MM.1S (cell line): Measurements from ENCODE around the gene NABP1.

Experiments used
- DNase-seq: peaks from one replicate; pipeline ENCODE4 v3.0.0-alpha.2; 2015
- H2AFZ ChIP-seq: fragments of 300-600 bp; sonication (generic); 2 replicates; pipeline ENCODE4 v1.6.0; 2016; ENCODE audit warnings: antibody characterized with exemption, low read length
- H3F3A ChIP-seq: fragments of 300-600 bp; sonication (generic); 2 replicates; pipeline ENCODE4 v1.6.1; 2016; ENCODE audit warnings: mild to moderate bottlenecking, antibody characterized with exemption, low read length, moderate library complexity, mixed read lengths; ENCODE audit not compliant: insufficient read depth
- H3K27ac ChIP-seq: fragments of 300-600 bp; sonication (generic); 2 replicates; pipeline ENCODE4 v1.5.1; 2016; ENCODE audit warnings: mild to moderate bottlenecking, low read length
- H3K27me3 ChIP-seq: fragments of 300-600 bp; sonication (generic); replicated peaks from 2 replicates; pipeline ENCODE4 v1.6.0; 2016; ENCODE audit warnings: low read length; ENCODE audit not compliant: insufficient read depth
- H3K36me3 ChIP-seq: fragments of 300-600 bp; sonication (generic); replicated peaks from 2 replicates; pipeline ENCODE4 v1.6.1; 2016; ENCODE audit warnings: mild to moderate bottlenecking, low read length, mixed read lengths; ENCODE audit not compliant: insufficient read depth
- H3K4me1 ChIP-seq: fragments of 300-600 bp; sonication (generic); 2 replicates; pipeline ENCODE4 v1.6.1; 2016; ENCODE audit warnings: low read length, mixed read lengths
- H3K4me2 ChIP-seq: fragments of 300-600 bp; sonication (generic); 2 replicates; pipeline ENCODE4 v1.6.0; 2016; ENCODE audit warnings: low read depth, low read length
- H3K4me3 ChIP-seq: fragments of 300-600 bp; sonication (generic); 2 replicates; pipeline ENCODE4 v1.5.1; 2016; ENCODE audit warnings: low read length, mixed read lengths
- H3K79me2 ChIP-seq: fragments of 300-600 bp; sonication (generic); 2 replicates; pipeline ENCODE4 v1.6.1; 2016; ENCODE audit warnings: mixed run types, low read length, mixed read lengths
- H3K9ac ChIP-seq: fragments of 300-600 bp; sonication (generic); 2 replicates; pipeline ENCODE4 v1.6.1; 2016; ENCODE audit warnings: low read length, mixed read lengths
- H3K9me2 ChIP-seq: fragments of 300-600 bp; sonication (generic); replicated peaks from 2 replicates; pipeline ENCODE4 v1.6.1; 2016; ENCODE audit warnings: mild to moderate bottlenecking, low read length, mixed read lengths; ENCODE audit not compliant: insufficient read depth
- H3K9me3 ChIP-seq: fragments of 300-600 bp; sonication (generic); replicated peaks from 2 replicates; pipeline ENCODE4 v1.6.1; 2016; ENCODE audit warnings: mild to moderate bottlenecking, low read length, mixed read lengths; ENCODE audit not compliant: insufficient read depth
- H4K20me1 ChIP-seq: fragments of 300-600 bp; sonication (generic); 2 replicates; pipeline ENCODE4 v1.6.1; 2016; ENCODE audit warnings: mild to moderate bottlenecking, low read length, moderate library complexity, mixed read lengths; ENCODE audit not compliant: insufficient read depth
- CTCF ChIP-seq: fragments of 300-600 bp; sonication (generic); IDR thresholded peaks from 2 replicates; pipeline ENCODE4 v1.5.1; 2016; ENCODE audit warnings: antibody characterized with exemption, low read length, mixed read lengths
- EZH2 ChIP-seq: fragments of 300-600 bp; sonication (generic); optimal IDR thresholded peaks from 2 replicates; pipeline ENCODE3; 2017; ENCODE audit warnings: low read depth, mild to moderate bottlenecking, antibody characterized with exemption, low read length, mixed read lengths
- EZH2phosphoT487 ChIP-seq: fragments of 300-600 bp; sonication (generic); IDR thresholded peaks from 2 replicates; pipeline ENCODE4 v1.6.1; 2018; ENCODE audit warnings: antibody characterized with exemption, low read length

Gene NABP1

DNA sequence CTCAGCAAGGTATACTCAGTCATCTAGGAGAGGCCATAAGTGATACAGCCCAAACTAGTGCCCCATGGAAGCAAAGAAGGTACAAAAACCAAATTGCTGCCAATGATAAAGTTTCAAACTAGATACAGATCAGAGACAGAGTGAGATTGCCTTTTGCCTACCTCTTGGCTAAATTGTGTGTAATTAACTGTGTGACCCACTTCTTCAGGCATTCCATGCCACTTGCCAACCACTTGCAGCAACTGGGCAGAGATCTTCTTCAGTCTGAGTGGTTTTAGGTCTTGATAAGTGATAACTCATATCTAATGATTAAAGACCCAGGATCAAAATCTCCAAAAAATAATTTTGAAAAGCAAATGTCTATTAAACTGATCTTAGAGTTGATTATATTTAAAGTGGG, 21.1 kb upstream of the NABP1 start:
- no peaks in the 10 kb centered on the region for H3F3A ChIP-seq
- no peaks in the 10 kb centered on the region for H3K36me3 ChIP-seq
- no peak overlapping the region for H3K9ac ChIP-seq
- H3K4me1 ChIP-seq, result no peaks in the 10 kb centered on the region
- no peaks in the 10 kb centered on the region for H3K79me2 ChIP-seq
- no peaks in the 10 kb centered on the region for H3K9me2 ChIP-seq
- H3K4me3 ChIP-seq, result no peak overlapping the region
- TF ChIP-seq CTCF, result no peak
- no peak for TF ChIP-seq EZH2
- no peak for TF ChIP-seq EZH2phosphoT487
- H3K4me2 ChIP-seq, result no peak overlapping the region
- no peaks in the 10 kb centered on the region for H3K27me3 ChIP-seq
- H4K20me1 ChIP-seq, result no peaks in the 10 kb centered on the region
- no peak overlapping the region for H3K27ac ChIP-seq
- no peak overlapping the region for H2AFZ ChIP-seq
- H3K9me3 ChIP-seq, result no peaks in the 10 kb centered on the region
- DNase-seq, result no peak

GRCh38 chr2:191657977-191658376, 20.0 kb upstream of the NABP1 start:
- no peaks in the 10 kb centered on the region for H3K27me3 ChIP-seq
- no peak overlapping the region for H2AFZ ChIP-seq
- no peak overlapping the region for H3K9ac ChIP-seq
- no peaks in the 10 kb centered on the region for H3F3A ChIP-seq
- H3K4me2 ChIP-seq, result no peak overlapping the region
- H3K4me3 ChIP-seq, result no peak overlapping the region
- no peak overlapping the region for H3K27ac ChIP-seq
- H3K79me2 ChIP-seq, result no peaks in the 10 kb centered on the region
- H3K9me3 ChIP-seq, result no peaks in the 10 kb centered on the region
- no peaks in the 10 kb centered on the region for H3K9me2 ChIP-seq
- no peaks in the 10 kb centered on the region for H4K20me1 ChIP-seq
- DNase-seq, result no peak
- TF ChIP-seq EZH2 (no peak), CTCF (no peak), EZH2phosphoT487 (no peak)
- no peaks in the 10 kb centered on the region for H3K4me1 ChIP-seq
- no peaks in the 10 kb centered on the region for H3K36me3 ChIP-seq

GRCh38 chr2:191659198-191659597, 18.7 kb upstream of the NABP1 start:
- Histone ChIP-seq H3K27ac (no peak overlapping the region), H3K4me2 (no peak overlapping the region)

More at GRCh38 chr2:191659198-191659597, 18.7 kb upstream of the NABP1 start:
- Histone ChIP-seq H3K9me2 (no peaks in the 10 kb centered on the region), H3K9me3 (no peaks in the 10 kb centered on the region), H3K4me3 (no peak overlapping the region), H3F3A (no peaks in the 10 kb centered on the region), H3K79me2 (no peaks in the 10 kb centered on the region), H2AFZ (no peak overlapping the region), H3K4me1 (no peaks in the 10 kb centered on the region), H3K27me3 (no peaks in the 10 kb centered on the region), H3K9ac (no peak overlapping the region), H3K36me3 (no peaks in the 10 kb centered on the region), H4K20me1 (no peaks in the 10 kb centered on the region)
- no peak for DNase-seq
- TF ChIP-seq EZH2phosphoT487, result no peak
- no peak for TF ChIP-seq EZH2
- TF ChIP-seq CTCF, result no peak
